Non-pigmented ciliary epithelial cell (primary cell): ENCODE data around the gene ATF5.
"Not testable (repeated sequence)": the region's sequence is repeated elsewhere in the genome, so short reads cannot be mapped to it uniquely, and the experiment has no call there.

Experiments used
- DNase-seq: peaks from one replicate; pipeline ENCODE4 v3.0.0-alpha.2; 2010; ENCODE audit warnings: low read depth

The ATF5 gene

DNA sequence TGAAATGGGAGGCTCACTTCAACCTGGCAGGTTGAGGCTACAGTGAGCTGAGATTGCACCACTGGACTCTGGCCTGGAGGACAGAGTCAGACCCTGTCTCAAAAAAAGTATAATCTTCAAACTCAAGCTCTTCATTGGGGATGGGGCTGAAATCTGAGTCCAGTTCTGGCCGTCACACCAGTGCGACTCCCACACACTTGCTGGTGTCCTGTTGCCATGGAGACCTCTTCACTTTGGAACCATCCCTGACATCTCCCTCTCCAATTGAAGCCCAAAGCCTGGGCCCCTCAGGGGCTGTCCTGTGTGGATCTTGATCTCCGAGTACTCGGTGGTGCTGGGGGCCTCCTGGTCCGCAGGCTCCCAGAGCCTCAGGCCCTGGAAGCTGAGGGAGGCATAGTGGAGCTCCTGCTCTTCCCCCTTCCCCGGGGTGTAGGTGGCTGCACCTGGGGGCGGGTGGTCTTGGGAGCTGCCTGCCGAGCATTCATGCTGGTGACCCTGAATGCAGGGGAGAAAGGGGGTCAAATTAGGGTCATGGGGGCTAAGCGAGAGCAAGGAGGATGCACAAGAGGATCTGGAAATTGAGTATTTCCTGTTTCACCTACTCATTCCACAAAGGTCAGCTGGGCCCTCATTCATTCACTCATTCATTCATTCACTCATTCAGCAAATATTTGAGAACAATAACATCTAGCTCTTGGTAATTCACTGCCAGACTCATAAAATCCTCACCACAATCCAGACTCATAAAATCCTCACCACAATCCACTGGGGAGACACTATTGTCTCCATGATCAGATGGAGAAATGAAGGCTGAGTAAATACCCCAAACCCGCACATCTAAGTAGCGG, 21.0 kb downstream of the ATF5 start:
- no peak for DNase-seq

DNA sequence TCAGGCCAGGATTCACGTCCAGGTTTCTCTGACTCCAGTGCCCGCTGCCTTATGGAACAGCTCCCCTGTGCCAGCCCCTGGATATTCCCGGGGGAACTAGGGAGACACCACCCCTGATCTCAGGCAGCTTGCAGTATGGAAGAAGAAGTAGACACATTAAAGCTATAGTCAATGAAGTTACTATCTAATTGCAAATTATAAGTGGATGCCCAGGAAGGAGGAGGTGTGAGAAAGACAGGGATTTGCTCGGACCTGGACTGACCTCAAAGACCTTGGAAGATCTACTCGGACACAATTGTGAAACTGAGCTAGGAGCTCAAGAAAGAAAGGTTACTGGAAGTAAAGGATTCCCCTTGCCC, 21.6 kb downstream of the ATF5 start:
- DNase-seq: no peak

DNA sequence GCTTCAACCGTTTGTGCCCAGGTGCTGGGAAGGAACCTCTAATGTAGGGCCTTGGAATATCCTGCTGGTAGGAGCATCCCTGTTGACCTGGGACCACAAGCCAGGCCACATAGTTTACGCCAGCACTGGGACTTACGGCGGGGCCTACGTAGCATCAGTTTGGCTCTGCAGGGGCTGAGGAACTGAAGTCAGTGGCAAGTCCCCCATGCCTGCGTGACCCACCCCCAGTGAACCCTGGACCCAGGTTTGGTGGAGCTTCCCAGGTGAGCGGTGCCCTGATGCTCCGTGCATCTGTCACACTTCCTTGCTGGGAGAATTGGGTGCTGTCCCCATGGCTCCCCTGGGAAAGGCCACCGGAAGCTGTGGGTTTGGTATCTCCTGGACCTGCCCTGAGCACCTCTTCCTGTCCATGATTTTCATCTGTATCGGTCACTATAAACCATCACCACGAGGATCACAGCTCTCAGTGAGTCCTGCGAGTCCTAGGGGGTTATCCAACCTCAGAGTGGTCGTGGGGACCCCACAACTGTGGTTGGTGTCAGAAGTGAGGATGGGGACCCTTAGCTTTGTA, 22.0 kb downstream of the ATF5 start:
- DNase-seq: no peak

DNA sequence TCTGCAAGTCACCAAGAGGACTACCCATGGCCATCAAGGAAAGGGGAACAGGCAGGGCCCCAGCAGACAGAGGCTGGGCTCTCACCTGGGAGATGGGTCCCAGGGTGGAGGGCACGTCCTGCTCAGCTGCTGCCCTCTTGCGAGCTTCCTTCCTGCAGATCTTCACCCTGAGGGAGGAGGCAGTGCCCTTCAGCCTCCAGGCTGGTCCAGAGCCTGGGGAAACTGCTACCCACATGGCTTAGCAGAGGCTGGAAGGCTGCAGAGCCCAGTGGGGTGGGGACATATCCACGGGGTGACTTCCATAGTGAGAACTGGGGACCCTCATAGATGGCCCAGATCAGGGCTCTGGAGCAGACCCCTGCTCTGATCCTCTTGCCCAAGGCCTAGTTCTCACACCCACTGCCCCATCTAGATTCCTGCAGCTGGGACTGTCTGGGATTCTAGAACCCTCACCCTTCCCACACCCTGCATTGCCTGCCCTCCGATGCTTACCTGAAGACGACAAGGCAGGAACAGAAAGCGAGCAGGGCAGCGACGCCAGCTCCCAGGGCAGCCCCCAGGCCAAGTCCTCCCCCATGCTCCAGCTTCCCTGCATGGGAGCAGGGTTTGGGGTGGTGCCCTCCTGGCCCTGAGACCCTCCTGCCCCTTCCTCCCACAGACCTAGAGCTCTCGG, 22.9 kb downstream of the ATF5 start:
- DNase-seq: no peak

DNA sequence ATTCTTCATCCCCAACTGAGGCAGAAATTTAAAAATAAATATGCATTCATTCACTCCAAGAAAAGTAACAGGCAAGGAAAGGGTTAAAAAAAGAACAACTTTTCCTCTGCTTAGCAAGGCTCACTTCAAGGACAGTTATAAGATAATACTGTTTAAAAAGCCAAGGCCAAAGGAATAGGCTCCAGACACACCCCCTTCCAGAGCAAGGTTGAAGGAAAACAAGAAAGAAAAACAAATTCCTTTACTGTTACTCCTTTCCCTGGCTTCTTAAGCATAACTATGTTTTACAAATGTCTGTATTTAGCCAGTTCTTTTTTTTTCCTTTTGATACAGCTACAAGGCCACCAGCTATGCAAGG, 23.5 kb downstream of the ATF5 start:
- no peak for DNase-seq

DNA sequence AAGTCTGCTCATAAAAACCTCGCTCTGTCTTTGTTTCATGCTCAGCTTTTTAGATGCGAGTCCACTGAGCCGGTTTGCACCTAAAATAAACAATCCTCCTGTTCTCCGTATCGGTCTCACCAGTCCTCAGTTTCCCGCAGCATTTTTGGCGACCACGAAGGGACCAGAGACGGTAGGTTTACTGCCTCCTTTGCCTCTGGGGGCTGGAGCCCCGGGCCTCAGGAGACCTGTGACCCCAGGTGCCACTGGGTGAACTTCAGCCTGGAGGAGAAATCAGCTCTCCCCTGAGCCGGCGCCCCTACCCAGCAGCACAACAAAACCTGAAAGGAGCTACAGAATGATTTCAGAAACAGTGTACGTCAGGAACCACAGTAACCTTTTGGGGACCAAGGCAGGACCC, 23.9 kb downstream of the ATF5 start:
- DNase-seq: no peak

DNA sequence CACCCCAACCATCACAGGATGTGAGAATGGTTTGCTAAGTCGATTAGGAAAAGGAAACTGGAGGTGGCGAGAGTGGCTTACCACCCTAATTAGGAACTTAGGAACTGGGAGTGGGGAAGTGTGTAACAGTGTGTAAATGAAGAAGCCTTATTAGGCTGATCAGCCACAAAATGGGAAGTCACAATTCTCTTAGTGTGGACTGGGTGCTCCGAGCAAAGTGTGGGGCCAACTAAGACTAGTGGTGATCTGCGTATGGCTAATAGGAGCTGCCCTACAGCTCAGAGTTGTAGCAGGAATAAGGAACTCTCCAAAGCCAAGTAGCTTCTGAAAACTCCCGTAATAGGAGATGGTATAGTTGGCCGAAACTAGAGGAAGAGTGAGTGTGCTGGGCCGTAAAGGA, 24.4 kb downstream of the ATF5 start:
- DNase-seq: no peak

DNA sequence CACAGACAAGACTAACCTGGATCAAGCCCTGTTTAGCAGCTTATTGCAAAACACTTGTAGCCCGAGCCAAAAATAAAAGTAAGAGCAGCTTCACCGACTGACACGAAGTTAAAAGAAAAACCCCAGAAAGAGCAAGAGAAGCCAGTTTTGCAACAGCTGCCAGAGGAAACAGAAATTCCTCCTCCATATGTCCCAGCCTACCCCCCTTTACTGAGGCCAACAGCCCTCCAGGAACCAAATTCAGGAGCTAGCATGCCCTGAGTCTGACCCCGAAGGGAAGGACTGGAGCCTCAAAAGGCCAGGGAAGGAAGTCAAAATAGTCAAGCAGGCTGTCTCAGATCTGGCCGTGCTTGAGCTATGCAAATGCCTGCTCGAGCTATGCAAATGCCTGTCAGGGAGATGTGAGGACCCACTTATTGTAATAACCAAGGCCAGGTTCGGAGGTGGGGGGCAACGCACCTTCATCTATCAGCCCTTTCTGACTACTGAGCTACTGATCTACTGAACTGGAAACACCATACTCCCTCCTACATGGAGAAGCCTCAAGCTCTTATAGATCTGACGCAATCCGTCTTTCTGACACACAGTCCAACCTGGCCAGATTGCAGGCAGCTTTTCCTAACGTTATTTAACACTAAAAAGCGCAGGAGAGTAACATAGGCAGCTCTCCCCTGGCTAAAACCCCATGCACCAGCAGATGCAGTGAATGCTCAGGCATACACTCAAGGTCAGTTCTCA, 25.3 kb downstream of the ATF5 start:
- DNase-seq: no peak

DNA sequence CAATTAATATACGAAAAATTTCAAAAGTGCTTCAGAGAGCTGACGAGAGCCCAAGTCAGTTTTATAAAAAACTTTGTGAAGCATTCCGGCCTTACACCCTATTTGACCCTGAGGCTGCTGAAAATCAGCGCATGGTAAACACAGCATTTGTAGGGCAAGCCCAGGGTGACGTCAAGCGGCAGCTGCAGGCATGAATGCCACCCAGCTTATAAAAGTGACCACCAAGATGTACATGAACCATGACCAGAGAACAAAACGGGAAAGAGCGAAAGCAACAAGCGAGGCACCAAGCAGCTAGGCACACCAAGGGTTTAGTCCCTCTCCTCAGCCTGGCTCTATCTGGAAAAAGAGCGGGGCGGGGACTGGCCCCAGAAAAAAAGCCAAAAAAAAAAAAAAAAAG, 25.9 kb downstream of the ATF5 start:
- no peak for DNase-seq

DNA sequence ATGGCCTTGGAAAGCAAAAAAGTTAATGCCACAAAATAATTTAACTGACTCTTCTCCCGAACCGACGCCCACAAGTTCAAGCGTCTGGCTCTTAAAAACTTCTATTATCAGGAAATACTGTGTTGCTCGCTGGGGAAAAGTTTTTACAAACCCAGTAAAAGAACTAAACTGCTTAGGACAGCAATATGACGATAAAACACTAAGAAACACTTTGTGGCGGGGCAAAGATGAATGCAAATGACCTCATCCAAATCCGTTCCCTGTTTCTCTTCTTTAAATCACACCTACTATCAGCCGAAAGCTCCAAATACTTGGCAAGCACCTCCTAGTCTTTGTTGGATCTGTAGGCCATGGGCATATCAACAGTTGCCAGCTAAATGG, 27.1 kb downstream of the ATF5 start:
- no peak for DNase-seq

DNA sequence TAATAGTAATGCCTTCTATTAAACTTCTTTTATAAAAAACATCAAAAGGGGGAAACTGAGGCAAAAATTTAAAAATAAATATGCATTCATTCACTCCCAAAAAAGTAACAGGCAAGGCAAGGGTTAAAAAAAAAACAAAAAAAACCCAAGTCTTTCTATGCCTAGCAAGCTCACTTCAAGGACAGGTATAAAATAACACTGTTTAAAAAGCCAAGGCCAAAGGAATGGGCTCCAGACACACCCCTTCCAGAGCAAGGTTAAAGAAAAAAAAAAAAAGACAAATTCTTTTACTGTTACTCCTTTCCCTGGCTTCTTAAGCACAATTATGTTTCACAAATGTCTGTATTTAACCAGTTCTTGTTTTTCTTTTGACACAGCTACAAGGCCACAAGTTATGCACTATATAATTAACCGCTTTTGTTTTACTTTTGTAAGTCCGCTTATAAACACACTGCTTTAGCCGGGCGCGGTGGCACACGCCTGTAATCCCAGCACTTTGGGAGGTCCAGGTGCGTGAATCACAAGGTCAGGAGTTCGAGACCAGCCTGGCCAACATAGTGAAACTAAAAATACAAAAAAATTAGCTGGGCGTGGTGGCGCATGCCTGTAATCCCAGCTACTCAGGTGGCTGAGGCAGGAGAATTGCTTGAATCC, 28.4 kb downstream of the ATF5 start:
- DNase-seq: no peak

DNA sequence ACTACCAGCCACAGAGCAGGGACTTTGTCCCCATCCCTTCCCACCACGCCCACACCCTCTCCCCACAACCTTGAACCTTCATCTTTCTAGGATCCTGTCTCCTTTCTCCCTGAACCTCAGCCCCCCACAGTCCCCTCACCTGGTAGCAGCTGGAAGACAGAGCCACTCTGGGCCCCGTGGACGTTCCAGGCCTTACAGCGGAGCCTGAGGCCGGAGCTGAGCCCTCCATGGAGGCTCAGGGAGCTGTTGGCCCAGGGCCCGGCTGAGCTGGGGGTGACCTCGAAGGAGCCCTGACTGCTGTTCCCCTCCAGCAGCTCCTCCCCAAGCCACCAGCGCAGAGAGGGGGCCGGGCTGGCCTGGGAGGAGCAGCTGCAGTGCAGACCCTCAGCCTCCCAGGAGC, 29.1 kb downstream of the ATF5 start:
- not testable (repeated sequence) for DNase-seq

DNA sequence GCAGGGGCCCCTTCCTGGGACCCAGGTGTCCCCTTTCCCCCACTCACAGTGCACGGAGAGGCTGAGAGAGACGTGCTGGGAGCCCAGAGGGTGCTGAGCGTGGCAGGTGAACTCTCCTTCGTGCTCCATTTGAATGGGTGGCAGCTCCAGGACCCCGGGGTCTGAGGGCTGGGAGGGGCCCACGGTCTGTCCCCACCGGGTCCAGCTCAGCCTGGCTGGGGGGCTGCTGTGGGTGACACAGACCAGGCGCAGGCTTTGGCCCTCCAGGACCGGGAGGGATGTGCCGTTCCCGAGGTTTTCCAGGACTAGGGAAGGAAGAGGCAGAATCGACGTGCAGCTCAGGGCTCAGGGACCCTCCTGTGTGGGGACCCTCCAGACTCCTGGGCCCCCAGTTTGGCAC, 29.6 kb downstream of the ATF5 start:
- DNase-seq: not testable (repeated sequence)

DNA sequence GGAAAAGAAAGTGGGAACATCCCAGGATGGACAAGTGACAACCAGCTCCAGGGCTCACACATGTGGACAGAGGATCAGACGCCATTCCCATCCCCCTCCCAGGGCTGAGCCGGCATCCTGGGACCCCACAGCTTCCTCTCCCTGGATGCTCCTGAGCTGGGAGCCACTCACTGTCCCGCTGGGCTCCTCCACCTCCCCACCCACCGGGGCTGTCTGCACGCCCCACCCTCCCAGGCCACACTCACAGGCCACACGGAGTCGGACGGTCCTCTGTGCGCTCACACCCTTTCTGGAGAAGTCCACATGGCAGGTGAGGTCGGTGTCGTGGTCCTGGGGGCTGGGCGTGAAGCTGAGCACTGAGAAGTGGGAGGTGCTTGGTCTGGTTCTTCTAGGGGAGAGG, 30.9 kb downstream of the ATF5 start:
- DNase-seq: not testable (repeated sequence)

DNA sequence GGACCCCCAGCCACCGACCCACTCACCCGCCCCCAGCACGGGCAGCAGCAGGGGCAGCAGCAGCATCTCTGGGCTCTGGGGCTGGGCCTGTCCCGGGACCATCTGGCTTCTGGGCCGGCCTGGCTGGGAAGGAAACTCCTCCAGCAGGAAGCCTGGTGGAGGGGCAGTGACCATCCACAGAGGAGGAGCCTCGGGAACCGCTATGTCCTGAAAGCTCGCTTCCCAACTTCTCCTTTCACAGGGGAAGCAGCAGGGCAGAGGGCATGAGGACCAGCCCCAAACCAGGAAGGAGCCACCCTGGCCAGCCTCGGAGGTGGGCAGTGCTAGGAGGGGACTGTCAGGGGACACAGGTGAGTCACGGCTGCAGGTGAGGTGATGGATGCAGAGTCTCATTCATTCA, 32.0 kb downstream of the ATF5 start, which contains the start of gene SIGLEC11:
TSS of gene SIGLEC11 (minus strand) at position 193 of the 400 bp plus-strand sequence. CDS start at position 102, 91 bp downstream.
- DNase-seq: not testable (repeated sequence)

DNA sequence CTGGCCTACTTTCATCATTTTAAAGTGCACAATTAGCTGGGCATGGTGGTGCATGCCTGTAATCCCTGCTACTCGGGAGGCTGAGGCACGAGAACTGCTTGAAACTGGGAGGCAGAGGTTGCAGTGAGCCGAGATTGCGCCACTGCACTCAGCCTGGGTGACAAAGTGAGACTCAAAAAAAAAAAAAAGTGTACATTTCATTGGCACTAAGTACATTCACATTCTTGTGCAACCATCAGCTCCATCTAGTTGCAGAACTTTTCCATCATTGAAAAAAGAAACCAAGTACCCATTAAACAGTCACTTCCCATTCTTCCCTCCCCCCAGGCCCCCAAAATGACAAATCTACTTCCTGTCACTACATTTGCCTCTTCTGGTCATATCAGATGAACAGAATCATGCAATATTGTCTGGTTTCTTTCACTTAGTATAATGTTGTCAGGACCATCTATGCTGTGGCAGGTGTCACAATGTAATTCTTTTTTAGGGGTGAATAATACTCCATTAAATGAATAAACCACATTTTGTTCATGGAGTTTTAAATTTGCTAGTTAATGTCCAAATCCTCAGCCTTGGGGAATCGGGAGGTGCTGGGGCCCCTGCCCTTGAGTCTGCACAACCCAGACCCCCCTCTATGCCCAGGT, 39.4 kb downstream of the ATF5 start:
- no peak for DNase-seq

DNA sequence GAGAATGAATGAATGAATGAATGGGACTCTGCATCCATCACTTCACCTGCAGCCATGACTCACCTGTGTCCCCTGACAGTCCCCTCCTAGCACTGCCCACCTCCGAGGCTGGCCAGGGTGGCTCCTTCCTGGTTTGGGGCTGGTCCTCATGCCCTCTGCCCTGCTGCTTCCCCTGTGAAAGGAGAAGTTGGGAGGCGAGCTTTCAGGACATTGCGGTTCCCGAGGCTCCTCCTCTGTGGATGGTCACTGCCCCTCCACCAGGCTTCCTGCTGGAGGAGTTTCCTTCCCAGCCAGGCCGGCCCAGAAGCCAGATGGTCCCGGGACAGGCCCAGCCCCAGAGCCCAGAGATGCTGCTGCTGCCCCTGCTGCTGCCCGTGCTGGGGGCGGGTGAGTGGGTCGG, 40.4 kb downstream of the ATF5 start:
- DNase-seq: not testable (repeated sequence)

DNA sequence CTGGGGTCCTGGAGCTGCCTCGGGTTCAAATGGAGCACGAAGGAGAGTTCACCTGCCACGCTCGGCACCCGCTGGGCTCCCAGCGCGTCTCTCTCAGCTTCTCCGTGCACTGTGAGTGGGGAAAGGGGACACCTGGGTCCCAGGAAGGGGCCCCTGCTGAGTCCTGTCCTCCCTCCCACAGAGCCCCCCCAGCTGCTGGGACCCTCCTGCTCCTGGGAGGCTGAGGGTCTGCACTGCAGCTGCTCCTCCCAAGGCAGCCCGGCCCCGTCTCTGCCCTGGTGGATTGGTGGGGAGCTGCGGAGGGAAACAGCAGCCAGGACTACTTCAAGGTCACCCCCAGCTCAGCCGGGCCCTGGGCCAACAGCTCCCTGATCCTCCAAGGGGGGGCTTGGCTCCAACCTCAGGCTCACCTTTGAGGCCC, 43.0 kb downstream of the ATF5 start:
- DNase-seq: no peak

DNA sequence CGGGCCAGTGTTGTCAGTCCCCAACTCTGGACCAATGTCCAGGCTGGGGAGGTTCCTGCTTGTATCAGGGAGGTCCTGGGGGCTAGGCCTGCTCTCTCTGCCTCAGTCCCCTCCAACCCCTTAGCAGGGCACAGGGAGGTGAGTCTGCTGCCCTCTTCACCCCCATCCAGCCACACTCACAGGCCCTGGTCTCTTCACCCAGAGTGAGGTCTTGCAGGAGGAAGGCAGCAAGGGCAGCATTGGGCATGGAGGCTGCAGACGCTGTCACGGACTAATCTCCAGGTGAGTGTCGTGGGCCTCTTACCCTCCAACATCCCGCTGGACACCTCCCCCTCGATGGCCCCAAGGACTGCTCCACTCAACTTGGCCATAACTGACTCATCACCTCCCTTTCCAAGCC, 43.8 kb downstream of the ATF5 start:
- DNase-seq: no peak

DNA sequence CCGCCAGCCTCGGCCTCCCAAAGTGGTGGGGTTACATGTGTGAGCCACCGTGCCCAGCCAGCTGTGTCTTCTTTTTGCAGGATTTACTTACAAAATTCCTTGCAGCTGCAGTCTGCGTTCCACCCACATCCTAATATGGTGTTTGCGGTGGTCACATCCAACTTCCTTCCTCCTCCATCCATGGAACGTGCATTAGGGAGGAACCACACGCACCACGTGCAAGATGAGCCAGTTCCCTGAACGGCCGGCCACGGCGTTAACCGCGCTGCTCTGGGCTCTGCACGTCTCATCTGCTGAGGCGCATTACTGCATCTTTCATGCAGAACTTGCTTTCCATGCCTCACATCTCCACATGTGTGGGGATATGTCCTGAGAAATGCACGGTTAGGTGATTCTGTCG, 45.0 kb downstream of the ATF5 start:
- DNase-seq: no peak

DNA sequence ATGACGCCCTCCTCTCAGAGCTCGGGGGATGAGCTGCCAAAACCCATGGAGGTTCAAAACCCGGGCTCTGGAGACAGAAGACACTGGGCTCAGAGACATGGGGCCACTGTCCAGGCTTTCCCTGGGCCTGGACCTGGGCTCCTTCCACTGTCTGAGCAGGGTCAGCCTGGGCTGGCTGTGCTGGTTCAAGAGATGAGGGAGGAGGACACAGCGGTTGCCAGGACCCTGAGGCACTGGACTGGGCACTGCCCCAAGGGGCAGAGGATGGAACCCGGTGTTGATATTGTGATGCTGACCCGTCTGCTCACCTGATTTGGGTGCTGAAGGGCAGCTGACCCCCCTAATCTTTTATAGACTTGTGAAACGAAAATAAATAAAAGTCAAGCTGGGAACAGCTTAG, 46.0 kb downstream of the ATF5 start:
- no peak for DNase-seq

DNA sequence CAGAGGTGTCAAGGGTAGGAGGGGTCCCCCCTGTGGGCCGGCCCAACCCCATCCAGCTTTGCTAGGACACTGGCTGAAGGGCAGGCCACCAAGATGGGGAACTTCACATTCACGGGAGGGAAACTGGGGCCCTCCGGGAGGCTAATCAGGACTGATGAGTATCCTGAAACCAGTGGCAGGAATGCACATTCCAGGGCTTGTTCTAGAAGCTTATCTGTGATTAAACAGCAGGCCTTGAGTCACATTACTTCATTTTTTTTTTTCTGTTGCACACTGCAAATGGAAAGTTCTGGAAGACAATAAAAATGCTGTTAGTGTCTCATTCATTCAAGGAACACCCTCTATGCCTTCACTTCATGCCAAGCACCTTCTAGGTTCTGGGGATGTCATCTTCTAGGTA, 47.5 kb downstream of the ATF5 start:
- no peak for DNase-seq
